Lung (tissue), 12 donors: Measurements from ENCODE around the gene CLPTM1L. TPM values are rescaled to one million over a fixed set of nuclear protein-coding genes. Genes with fewer than 3 reads are reported as not detected.

ENCODE experiments used
- ATAC-seq: fragments of 200-7000 bp; cut with Tn5 transposase; one replicate; pipeline ENCODE4 v1.9.1; 2020; ENCODE audit warnings: moderate number of reproducible peaks; ENCODE audit not compliant: insufficient read depth, low FRiP score
- DNase-seq, 3 donors: peaks; one replicate each; pipeline ENCODE4 v3.0.0-alpha.2; 2013 to 2017
- H3K27ac ChIP-seq, 2 donors: one replicate each; pipeline ENCODE4 v1.5.1; 2013; ENCODE audit warnings: mild to moderate bottlenecking in 2 of 2, moderate library complexity in 2 of 2, control low read depth in 1 of 2, inconsistent platforms in 1 of 2, low read depth in 1 of 2, low read length in 1 of 2
- H3K27me3 ChIP-seq, 3 donors: one replicate each; pipeline ENCODE4 v1.5.1; 2013; ENCODE audit warnings: low read length in 2 of 3; ENCODE audit not compliant: control insufficient read depth in 3 of 3, insufficient read depth in 3 of 3
- H3K36me3 ChIP-seq, 4 donors: one replicate each; pipeline ENCODE4 v1.5.1; 2013; ENCODE audit warnings: low read length in 4 of 4, mild to moderate bottlenecking in 1 of 4, moderate library complexity in 1 of 4; ENCODE audit not compliant: control insufficient read depth in 4 of 4, insufficient read depth in 4 of 4
- H3K4me1 ChIP-seq, 5 donors: one replicate each; pipeline ENCODE4 v1.5.1; 2013; ENCODE audit warnings: low read length in 5 of 5, mild to moderate bottlenecking in 2 of 5, moderate library complexity in 1 of 5; ENCODE audit not compliant: control insufficient read depth in 5 of 5, insufficient read depth in 5 of 5
- H3K4me3 ChIP-seq: one replicate; pipeline ENCODE4 v1.5.1; 2013; ENCODE audit warnings: mild to moderate bottlenecking, control low read depth, moderate library complexity
- H3K9ac ChIP-seq, 2 donors: one replicate each; pipeline ENCODE4 v1.5.1; 2013; ENCODE audit warnings: low read length in 2 of 2, control low read depth in 1 of 2; ENCODE audit not compliant: insufficient read depth in 1 of 2
- H3K9me3 ChIP-seq, 4 donors: one replicate each; pipeline ENCODE4 v1.5.1; 2013; ENCODE audit warnings: low read length in 3 of 4, mild to moderate bottlenecking in 1 of 4, moderate library complexity in 1 of 4; ENCODE audit not compliant: control insufficient read depth in 4 of 4, insufficient read depth in 3 of 4
- CTCF ChIP-seq: IDR thresholded peaks from 2 replicates; pipeline ENCODE4 v1.5.1; 2012; ENCODE audit warnings: mild to moderate bottlenecking; ENCODE audit errors: control extremely low read depth, extremely low read depth
- WGBS, 2 donors: extraction: QIAGEN DNeasy Blood & Tissue Kit; methylation state at CpG; one replicate each; pipeline ENCODE4 v1.1.7; 2013; 5-methylcytosine and 5-hydroxymethylcytosine counted together
- polyA plus RNA-seq, 2 donors: library from polyadenylated mRNA; stranded (reverse); fragments of 200-250 nt; gene quantifications; one replicate each; pipeline ENCODE4 v1.2.1, GENCODE V29; 2013
- total RNA-seq, 2 donors: library from RNA; depleted of rRNA in 1 of 2; stranded (reverse); fragments of >200 nt in 1 of 2; gene quantifications; one replicate each; pipeline ENCODE4 v1.2.1, GENCODE V29; 2014 to 2021
- donor health status: control.
- donor health status: control.
- donor health status: Bipolar disorder and iron deficiency.
- donor health status: healthy.
- donor health status: DM: yes; HTN: yes; CAD: no.

Gene CLPTM1L
- total and polyA plus RNA-seq, 4 donors = 79.0 to 153 (median 144) TPM

- WGBS, 2 donors = 93 to 95% methylated on average over 18 of the region's 18 CpGs
- H3K27me3 ChIP-seq = peaks cover 0 to 4% (median 0%) of the 10 kb centered on the region in 3 donors
Observed at GRCh38 chr5:1378096-1378495, 33.2 kb upstream of the CLPTM1L start.

GRCh38 chr5:1376981-1377380 lies 32.1 kb upstream of the CLPTM1L start:
- Histone ChIP-seq H3K4me3 (no peak overlapping the region), H3K36me3 (no peaks in the 10 kb centered on the region), H3K27ac (no peak overlapping the region), H3K9ac (no peak overlapping the region), H3K9me3 (no peaks in the 10 kb centered on the region), H3K27me3 (peaks cover 0 to 4% (median 0%) of the 10 kb centered on the region in 3 donors), H3K4me1 (peaks cover 0 to 47% (median 3%) of the 10 kb centered on the region in 5 donors)
- TF ChIP-seq CTCF = no peak
- ATAC-seq (no peak), DNase-seq (peak; percentile 86 to 88 (median 88))
- 77 to 83% methylated on average over 3 of the region's 3 CpGs for WGBS, 2 donors

More at GRCh38 chr5:1378096-1378495, 33.2 kb upstream of the CLPTM1L start:
- Histone ChIP-seq H3K36me3 (no peaks in the 10 kb centered on the region), H3K4me1 (peaks cover 0 to 47% (median 3%) of the 10 kb centered on the region in 5 donors), H3K9ac (no peak overlapping the region), H3K9me3 (no peaks in the 10 kb centered on the region), H3K27ac (no peak overlapping the region), H3K4me3 (no peak overlapping the region)
- ATAC-seq = no peak
- TF ChIP-seq CTCF = no peak
- DNase-seq = no peak

GRCh38 chr5:1375871-1376810 lies 31.2 kb upstream of the CLPTM1L start:
- no peak for TF ChIP-seq CTCF
- DNase-seq = no peak
- Histone ChIP-seq H3K36me3 (no peaks in the 10 kb centered on the region), H3K27ac (no peak overlapping the region), H3K9ac (no peak overlapping the region), H3K4me3 (no peak overlapping the region), H3K27me3 (no peaks in the 10 kb centered on the region), H3K9me3 (peaks cover 0 to 2% (median 0%) of the 10 kb centered on the region in 4 donors), H3K4me1 (peaks cover 0 to 47% (median 2%) of the 10 kb centered on the region in 5 donors)
- 78 to 83% methylated on average over 23 of the region's 23 CpGs for WGBS, 2 donors
- no peak for ATAC-seq
